Mucosa of rectum (tissue), 2 donors: Measurements from ENCODE around the gene TBC1D16.
"Not testable (repeated sequence)": the region's sequence is repeated elsewhere in the genome, so short reads cannot be mapped to it uniquely, and the experiment has no call there.

Experiments used
- H3K27ac ChIP-seq, 2 donors: one replicate each; pipeline ENCODE4 v1.7.0; 2013; ENCODE audit warnings: inconsistent platforms in 2 of 2, low read depth in 2 of 2, low read length in 2 of 2
- H3K27me3 ChIP-seq, 2 donors: one replicate each; pipeline ENCODE4 v1.7.0; 2013; ENCODE audit warnings: low read length in 2 of 2; ENCODE audit not compliant: control insufficient read depth in 2 of 2, insufficient read depth in 2 of 2
- H3K36me3 ChIP-seq, 2 donors: one replicate each; pipeline ENCODE4 v1.7.0; 2013; ENCODE audit warnings: low read length in 2 of 2; ENCODE audit not compliant: control insufficient read depth in 2 of 2, insufficient read depth in 2 of 2
- H3K4me1 ChIP-seq, 2 donors: one replicate each; pipeline ENCODE4 v1.7.0; 2013; ENCODE audit warnings: low read length in 2 of 2, mild to moderate bottlenecking in 1 of 2; ENCODE audit not compliant: control insufficient read depth in 2 of 2, insufficient read depth in 2 of 2
- H3K4me3 ChIP-seq, 2 donors: one replicate each; pipeline ENCODE4 v1.7.0; 2013; ENCODE audit warnings: low read length in 2 of 2
- H3K9ac ChIP-seq, 2 donors: one replicate each; pipeline ENCODE4 v1.7.0; 2013; ENCODE audit warnings: low read length in 2 of 2, low read depth in 1 of 2, mild to moderate bottlenecking in 1 of 2
- H3K9me3 ChIP-seq, 2 donors: one replicate each; pipeline ENCODE4 v1.7.0; 2013; ENCODE audit warnings: low read length in 2 of 2; ENCODE audit not compliant: control insufficient read depth in 2 of 2
- donor health status: healthy.
- donor health status: Normal muscosa, but diverticular disease.

TBC1D16 gene

DNA sequence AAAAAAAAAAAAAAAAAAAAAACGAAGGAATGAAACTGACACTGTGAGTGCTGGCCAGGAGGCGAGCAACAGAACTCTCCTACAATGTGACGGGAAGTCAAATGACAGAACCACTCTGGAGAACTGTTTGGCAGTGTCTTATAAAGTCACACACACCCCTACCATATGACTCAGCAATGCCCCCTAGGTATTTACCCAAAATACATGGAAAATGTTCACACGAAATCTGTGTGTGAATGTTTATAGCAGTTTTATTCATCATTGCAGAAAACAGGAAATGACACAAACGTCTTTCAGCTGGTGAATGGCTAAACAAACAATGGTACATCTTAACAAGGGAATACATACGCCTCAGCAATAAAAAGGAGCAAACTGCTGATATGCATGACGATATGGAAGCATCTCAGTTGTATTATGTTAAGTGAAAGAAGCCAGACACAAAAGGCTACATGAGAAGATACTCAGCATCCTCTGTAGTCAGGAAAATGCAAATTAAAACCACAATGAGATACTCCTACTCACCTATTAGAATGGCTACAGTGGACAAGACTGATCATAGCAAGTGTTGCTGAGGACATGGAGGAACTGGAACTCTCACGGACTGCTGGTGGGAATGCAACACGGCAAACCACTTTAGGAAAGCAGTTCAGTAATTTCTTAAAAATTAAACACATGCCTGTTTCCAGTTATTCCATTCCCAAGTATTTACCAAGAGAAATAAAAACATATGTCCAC, 74.7 kb downstream of the TBC1D16 start:
- no peak overlapping the region for H3K9ac ChIP-seq
- no peaks in the 10 kb centered on the region for H3K27me3 ChIP-seq
- no peaks in the 10 kb centered on the region for H3K36me3 ChIP-seq
- H3K9me3 ChIP-seq, result no peaks in the 10 kb centered on the region
- no peaks in the 10 kb centered on the region for H3K4me1 ChIP-seq
- H3K4me3 ChIP-seq, result no peak overlapping the region
- no peak overlapping the region for H3K27ac ChIP-seq

DNA sequence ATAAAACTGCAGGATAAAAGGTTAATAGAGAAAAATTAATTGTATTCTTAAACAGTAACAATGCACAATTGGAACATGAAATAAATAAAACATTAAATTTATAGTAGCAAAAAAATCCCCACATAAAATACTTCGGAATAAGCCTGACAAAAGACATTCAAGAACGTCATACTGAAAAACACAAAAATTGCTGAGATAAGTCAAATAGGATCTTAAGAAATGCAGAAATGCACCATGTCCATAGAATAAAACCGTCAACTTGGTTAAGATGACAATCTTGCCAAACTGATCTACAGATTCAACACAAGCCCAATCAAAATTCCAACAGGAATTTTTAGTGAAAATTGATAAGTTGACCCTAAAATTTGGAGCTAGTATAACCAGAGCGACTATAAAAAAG, 76.6 kb downstream of the TBC1D16 start:
- Histone ChIP-seq H3K27ac (no peak overlapping the region), H3K4me3 (no peak overlapping the region), H3K36me3 (no peaks in the 10 kb centered on the region), H3K9ac (no peak overlapping the region), H3K27me3 (no peaks in the 10 kb centered on the region), H3K9me3 (no peaks in the 10 kb centered on the region), H3K4me1 (no peaks in the 10 kb centered on the region)

DNA sequence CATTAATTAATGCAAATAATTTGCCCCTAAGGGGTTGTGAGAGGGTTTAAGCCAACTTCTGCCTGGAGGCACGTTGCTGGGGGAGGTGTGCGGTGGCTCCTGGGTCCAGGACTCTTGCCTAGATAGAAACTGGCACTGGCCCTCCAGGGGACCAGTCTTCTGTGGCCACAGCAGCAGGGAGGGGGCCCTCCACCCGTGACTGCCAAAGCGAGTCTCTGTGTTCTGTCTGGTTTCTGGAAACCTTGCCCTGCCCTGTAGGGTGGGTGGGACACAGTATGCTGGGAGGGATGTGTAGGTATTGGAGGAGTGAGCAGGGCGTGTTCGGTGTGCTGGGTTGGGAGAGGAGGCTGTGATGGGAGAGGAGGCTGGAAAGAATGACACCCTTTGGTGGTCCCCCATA, 78.8 kb downstream of the TBC1D16 start:
- Histone ChIP-seq H3K9me3 (no peaks in the 10 kb centered on the region), H3K4me3 (no peak overlapping the region), H3K27ac (no peak overlapping the region), H3K36me3 (no peaks in the 10 kb centered on the region), H3K4me1 (peaks cover 0 to 3% of the 10 kb centered on the region in 2 donors), H3K27me3 (no peaks in the 10 kb centered on the region), H3K9ac (no peak overlapping the region)

DNA sequence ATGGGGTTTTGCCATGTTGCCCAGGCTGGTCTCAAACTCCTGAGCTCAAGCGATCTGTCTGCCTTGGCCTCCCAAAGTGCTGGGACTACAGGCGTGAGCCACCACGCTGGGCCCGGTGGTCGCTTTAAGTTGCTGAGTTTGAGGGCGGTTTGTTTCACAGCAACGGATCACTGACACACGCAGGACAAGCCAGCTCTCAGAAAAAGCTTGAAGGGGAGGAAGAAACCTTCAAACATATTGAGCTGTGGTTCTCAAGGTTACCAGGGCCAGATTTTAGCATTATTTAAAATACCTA, 79.3 kb downstream of the TBC1D16 start:
- not testable (repeated sequence) for H3K36me3 ChIP-seq, H3K4me1 ChIP-seq, H3K27me3 ChIP-seq, H3K9ac ChIP-seq, H3K4me3 ChIP-seq, H3K27ac ChIP-seq, H3K9me3 ChIP-seq

DNA sequence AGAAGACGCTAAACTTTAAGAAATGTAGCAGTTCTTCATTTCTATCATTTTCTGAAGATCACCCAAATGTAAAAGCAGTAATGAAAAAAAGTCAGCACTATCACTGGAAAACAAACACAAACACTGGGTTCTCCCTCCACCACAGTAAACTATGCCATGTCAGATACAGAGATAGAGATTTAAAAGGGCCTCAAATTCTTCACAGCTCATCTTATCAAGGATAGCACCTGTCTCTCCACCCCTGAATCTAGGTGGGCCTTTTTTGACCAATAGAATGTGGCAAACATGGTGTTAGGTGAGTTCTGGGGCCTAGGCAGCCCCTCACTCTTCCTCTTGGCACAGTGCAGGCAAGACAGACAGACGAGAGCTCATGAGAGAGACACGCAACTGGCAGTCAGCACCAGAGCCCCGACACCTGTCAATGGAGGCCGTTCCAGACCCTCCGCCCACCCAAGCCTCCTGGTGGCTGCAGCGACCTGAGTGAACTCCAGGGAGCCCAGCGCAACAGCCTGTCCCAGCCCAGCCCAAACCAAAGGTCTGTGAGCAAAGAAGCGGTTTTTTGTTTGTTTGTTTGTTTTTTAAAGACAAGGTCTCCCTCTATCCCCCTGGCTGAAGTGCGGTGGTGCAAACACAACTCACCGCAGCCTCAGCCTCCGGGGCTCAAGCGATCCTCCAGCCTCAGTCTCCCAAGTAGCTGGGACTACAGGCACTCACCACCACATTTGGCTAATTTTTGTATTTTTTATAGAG, 79.8 kb downstream of the TBC1D16 start:
- H3K9me3 ChIP-seq, result no peaks in the 10 kb centered on the region
- no peak overlapping the region for H3K4me3 ChIP-seq
- no peaks in the 10 kb centered on the region for H3K27me3 ChIP-seq
- no peaks in the 10 kb centered on the region for H3K36me3 ChIP-seq
- H3K27ac ChIP-seq, result no peak overlapping the region
- H3K4me1 ChIP-seq, result peaks cover 0 to 3% of the 10 kb centered on the region in 2 donors
- H3K9ac ChIP-seq, result no peak overlapping the region

DNA sequence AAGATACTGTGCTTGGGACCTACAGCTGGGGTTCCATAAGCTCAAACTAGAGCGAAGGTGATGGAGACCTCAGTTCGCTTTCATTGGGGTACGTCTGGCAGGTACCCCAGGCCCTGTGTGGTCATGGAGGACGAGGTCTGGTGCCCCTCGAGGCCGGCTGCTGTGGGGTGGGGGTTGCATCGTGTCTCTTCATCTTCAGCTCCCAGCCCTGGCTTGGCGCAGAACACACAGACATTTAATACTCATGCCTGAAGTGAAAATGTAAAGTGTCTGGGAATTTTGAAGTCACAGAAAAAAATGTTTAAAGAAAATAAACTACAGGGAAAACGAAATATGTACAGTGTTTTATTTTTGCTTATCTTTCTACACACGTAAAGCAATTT, 80.5 kb downstream of the TBC1D16 start:
- H3K27ac ChIP-seq, result no peak overlapping the region
- H3K9me3 ChIP-seq, result no peaks in the 10 kb centered on the region
- H3K27me3 ChIP-seq, result no peaks in the 10 kb centered on the region
- H3K4me1 ChIP-seq, result peaks cover 0 to 3% of the 10 kb centered on the region in 2 donors
- H3K9ac ChIP-seq, result no peak overlapping the region
- no peak overlapping the region for H3K4me3 ChIP-seq
- H3K36me3 ChIP-seq, result no peaks in the 10 kb centered on the region

DNA sequence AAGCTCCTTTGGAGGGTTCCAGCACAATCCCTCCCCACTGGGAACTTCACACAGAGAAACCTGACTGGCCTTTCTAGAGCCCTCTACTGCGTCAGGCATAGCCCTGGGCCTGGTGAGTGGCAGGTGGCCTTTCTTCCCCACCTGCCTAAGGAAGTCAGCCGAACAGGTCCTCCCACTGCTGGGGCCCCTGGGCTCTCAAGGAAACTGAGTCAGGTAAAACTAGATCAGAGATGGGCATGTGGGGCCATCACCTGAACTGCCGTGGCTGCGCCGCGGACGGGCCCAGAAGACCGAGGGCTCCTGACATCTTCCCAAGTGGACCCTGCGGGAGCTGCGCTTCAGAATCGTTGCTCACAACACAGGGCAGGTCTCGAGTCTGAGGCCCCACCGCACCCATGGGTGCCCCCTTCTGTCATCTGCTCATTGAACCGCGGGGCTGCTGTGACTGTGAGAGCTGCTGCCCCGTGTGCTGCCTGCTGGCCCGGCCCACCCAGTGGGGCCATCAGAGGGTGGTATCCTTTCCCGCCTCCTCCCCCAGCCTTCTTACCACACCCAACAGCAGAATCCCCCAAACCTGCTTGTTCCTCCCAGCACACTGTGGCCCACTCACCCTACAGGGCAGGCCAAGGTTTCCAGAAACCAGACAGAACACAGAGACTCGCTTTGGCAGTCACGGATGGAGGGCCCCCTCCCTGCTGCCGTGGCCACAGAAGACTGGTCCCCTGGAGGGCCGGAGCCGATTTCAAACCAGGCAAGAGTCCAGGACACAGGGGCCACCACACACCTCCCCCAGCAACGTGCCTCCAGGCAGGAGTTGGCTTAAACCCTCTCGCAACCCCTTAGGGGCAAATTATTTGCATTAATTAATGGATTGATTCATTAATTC, 81.1 kb downstream of the TBC1D16 start:
- H3K9ac ChIP-seq, result no peak overlapping the region
- H3K36me3 ChIP-seq, result no peaks in the 10 kb centered on the region
- H3K4me1 ChIP-seq, result peaks cover 0 to 3% of the 10 kb centered on the region in 2 donors
- H3K4me3 ChIP-seq, result no peak overlapping the region
- H3K9me3 ChIP-seq, result no peaks in the 10 kb centered on the region
- H3K27ac ChIP-seq, result no peak overlapping the region
- H3K27me3 ChIP-seq, result no peaks in the 10 kb centered on the region

DNA sequence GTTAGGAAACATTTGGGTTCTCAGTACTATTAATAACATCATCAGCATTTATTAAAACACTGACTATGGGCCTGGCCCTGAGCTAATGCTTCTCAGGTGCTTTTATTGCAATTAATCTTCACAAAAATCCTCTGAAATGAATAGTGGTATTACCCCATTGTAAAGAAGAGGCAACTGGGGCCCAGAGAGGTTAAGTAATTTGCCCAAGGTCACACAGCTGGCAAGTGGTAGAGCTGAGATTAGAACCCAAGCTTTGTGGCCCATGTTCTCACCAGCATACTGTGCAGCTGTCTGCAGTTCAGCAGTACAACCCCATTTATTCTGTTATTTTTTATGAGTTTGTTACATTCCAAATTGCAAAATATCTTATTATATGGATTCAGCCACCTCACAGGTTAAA, 82.3 kb downstream of the TBC1D16 start:
- Histone ChIP-seq H3K9ac (no peak overlapping the region), H3K27me3 (no peaks in the 10 kb centered on the region), H3K4me1 (peaks cover 0 to 3% of the 10 kb centered on the region in 2 donors), H3K27ac (no peak overlapping the region), H3K9me3 (no peaks in the 10 kb centered on the region), H3K36me3 (no peaks in the 10 kb centered on the region), H3K4me3 (no peak overlapping the region)

DNA sequence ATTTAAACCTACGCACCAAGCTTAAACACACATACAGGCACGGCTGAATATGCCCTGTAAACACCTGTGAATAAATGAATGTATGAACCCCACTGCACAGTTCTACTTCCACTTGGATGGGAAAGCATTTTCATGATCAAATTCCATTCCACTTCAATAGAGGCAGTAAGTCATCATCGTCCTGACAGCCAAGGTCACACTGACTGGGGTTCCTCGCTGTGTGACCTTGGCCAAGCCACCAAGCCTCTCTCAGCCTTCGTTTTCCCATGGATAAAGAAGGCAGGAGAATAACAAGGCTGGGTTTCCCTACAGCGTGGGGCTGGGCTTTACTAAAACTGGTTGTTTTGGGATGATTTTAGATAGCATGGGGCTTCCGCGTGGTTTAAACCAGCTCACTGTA, 82.8 kb downstream of the TBC1D16 start:
- Histone ChIP-seq H3K9me3 (no peaks in the 10 kb centered on the region), H3K27me3 (no peaks in the 10 kb centered on the region), H3K36me3 (no peaks in the 10 kb centered on the region), H3K9ac (no peak overlapping the region), H3K4me1 (peaks cover 0 to 3% of the 10 kb centered on the region in 2 donors), H3K4me3 (no peak overlapping the region), H3K27ac (no peak overlapping the region)

DNA sequence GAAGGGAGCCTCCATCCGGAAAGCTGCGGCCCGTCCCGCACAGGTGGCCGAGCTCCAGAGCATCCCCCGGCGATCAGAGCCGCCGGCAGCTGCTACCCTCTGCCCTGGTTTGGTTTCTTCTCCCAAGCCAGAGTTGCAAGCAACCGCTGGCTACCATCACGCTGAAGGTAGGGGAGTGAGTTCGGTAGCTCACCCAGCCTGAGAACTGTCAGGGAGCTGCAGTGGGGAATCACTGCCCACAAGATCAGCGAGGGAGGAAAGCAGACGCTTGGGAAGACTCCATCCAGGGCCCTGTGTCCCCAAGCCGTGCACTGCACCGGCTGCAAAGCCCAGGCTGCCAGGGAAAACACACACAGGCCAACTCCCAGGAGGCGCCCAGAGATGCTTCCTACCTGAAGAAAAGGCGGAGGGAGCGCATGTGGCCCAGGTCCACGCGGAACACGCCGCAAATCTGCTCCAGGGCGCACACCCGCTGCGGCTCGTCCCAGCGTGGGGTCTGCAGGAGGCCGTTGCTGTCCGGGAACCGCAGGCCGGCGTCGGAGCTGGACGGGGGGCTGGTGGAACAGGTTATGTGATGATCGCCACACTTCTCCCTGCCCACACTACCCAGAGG, 83.3 kb downstream of the TBC1D16 start:
- Histone ChIP-seq H3K9ac (no peak overlapping the region), H3K4me3 (no peak overlapping the region), H3K4me1 (peaks cover 0 to 3% of the 10 kb centered on the region in 2 donors), H3K27ac (peak overlapping the region in 1 of 2 donors; percentile 57), H3K36me3 (peaks cover 0 to 1% of the 10 kb centered on the region in 2 donors), H3K27me3 (no peaks in the 10 kb centered on the region), H3K9me3 (no peaks in the 10 kb centered on the region)
